Caco-2 (cell line): ENCODE measurements around the gene ADCY5. TPM values are rescaled to one million over a fixed set of nuclear protein-coding genes. Genes with fewer than 3 reads are reported as not detected.

Experiments
- BruUV-seq: library from RNA; stranded (reverse); fragments of 400-500 nt; replicated peaks from 2 replicates; lab custom pipeline; 2021; lab: Mats Ljungman, UMichigan
- CTCF ChIA-PET: fragments of 300-600 bp; sonication (Branson Sonifier 250); formaldehyde crosslinking; loops from one replicate; lab custom pipeline; 2022; ENCODE audit warnings: antibody characterized with exemption; lab: Charles Lee
- POLR2A ChIA-PET: fragments of 300-600 bp; sonication (Branson Sonifier 250); formaldehyde crosslinking; loops from one replicate; lab custom pipeline; 2022; ENCODE audit warnings: antibody characterized with exemption; lab: Charles Lee
- DNase-seq, 2 experiments: peaks; one replicate each; pipeline versions ENCODE4 v3.0.0 to v3.0.0-alpha.2; 2020 to 2022
- H3K27me3 ChIP-seq: replicated peaks from 2 replicates; pipeline ENCODE4 v1.6.0; 2011; ENCODE audit warnings: low read length; ENCODE audit not compliant: control insufficient read depth, insufficient read depth
- H3K36me3 ChIP-seq: 2 replicates; pipeline ENCODE4 v1.5.1; 2011; ENCODE audit warnings: low read length; ENCODE audit not compliant: control insufficient read depth, insufficient read depth
- H3K4me1 ChIP-seq: fragments of 250-450 bp; sonication (Bioruptor Pico); 2 replicates; pipeline ENCODE4 v1.5.1; 2020; ENCODE audit warnings: mild to moderate bottlenecking
- H3K4me3 ChIP-seq: 2 replicates; pipeline ENCODE4 v1.5.1; 2011; ENCODE audit warnings: low read depth, mild to moderate bottlenecking, control low read depth, low read length
- H3K9me3 ChIP-seq: fragments of 250-450 bp; sonication (Bioruptor Pico); 2 replicates; pipeline ENCODE4 v1.5.1; 2020; ENCODE audit warnings: mild to moderate bottlenecking, moderate library complexity
- H3K27ac Mint-ChIP-seq: one replicate; pipeline ENCODE4 v1.8.0; 2022; ENCODE audit warnings: mixed read lengths; ENCODE audit not compliant: unreplicated experiment
- H3K27me3 Mint-ChIP-seq: one replicate; pipeline ENCODE4 v1.8.0; 2022; ENCODE audit warnings: mixed read lengths; ENCODE audit not compliant: insufficient read depth, unreplicated experiment
- H3K36me3 Mint-ChIP-seq: one replicate; pipeline ENCODE4 v1.8.0; 2022; ENCODE audit warnings: mild to moderate bottlenecking, mixed read lengths; ENCODE audit not compliant: insufficient read depth, unreplicated experiment
- H3K4me1 Mint-ChIP-seq: one replicate; pipeline ENCODE4 v1.8.0; 2022; ENCODE audit warnings: low read depth, mixed read lengths; ENCODE audit not compliant: unreplicated experiment
- H3K4me3 Mint-ChIP-seq: one replicate; pipeline ENCODE4 v1.8.0; 2022; ENCODE audit warnings: mild to moderate bottlenecking, moderate library complexity, mixed read lengths; ENCODE audit not compliant: unreplicated experiment
- H3K9me3 Mint-ChIP-seq: one replicate; pipeline ENCODE4 v1.8.0; 2022; ENCODE audit warnings: mixed read lengths; ENCODE audit not compliant: unreplicated experiment
- CTCF ChIP-seq, 2 experiments: fragments of 200-600 bp in 1 of 2; IDR thresholded peaks; 1 replicate in 1 of 2; 2 replicates in 1 of 2; pipeline versions ENCODE4 v1.5.1 to v1.8.0; 2011 to 2022; ENCODE audit warnings: antibody characterized with exemption in 1 of 2, control low read depth in 1 of 2, inconsistent platforms in 1 of 2, low read depth in 1 of 2, low read length in 1 of 2, mild to moderate bottlenecking in 1 of 2, moderate library complexity in 1 of 2; ENCODE audit not compliant: insufficient read depth in 1 of 2, severe bottlenecking in 1 of 2, unreplicated experiment in 1 of 2
- intact Hi-C: fragments of 100-400 bp; cut with micrococcal nuclease; formaldehyde crosslinking; loops from one replicate; pipeline ENCODE4 v1.10.0; 2022; ENCODE audit not compliant: unreplicated experiment
- total RNA-seq: library from RNA; stranded (reverse); gene quantifications from 2 replicates; pipeline ENCODE4 v1.2.3, GENCODE V29; 2022

Gene ADCY5
- total RNA-seq, 1 experiment from 2014 or later = 0.91 TPM

- Mint-ChIP-seq H3K36me3 (no peaks in the 10 kb centered on the region), H3K27me3 (no peaks in the 10 kb centered on the region), H3K27ac (no peak overlapping the region), H3K4me1 (no peaks in the 10 kb centered on the region), H3K9me3 (no peaks in the 10 kb centered on the region), H3K4me3 (no peak overlapping the region)
- no peaks in the 10 kb centered on the region for H3K9me3 ChIP-seq
- H3K4me1 ChIP-seq = no peaks in the 10 kb centered on the region
- ChIA-PET CTCF (interaction anchor here (1.6 kb wide), 1 partner anchor 10 kb away, joined by 4 read pairs; the partner anchor contains the start of gene ADCY5), POLR2A (no interaction called here)
- H3K27me3 ChIP-seq = no peaks in the 10 kb centered on the region
- TF ChIP-seq CTCF (IDR thresholded peaks at IDR 0.05; ENCODE audit: insufficient read depth in 1 of 2, low read depth in 1 of 2, low read length in 1 of 2, severe bottlenecking in 1 of 2, unreplicated experiment in 1 of 2) = no peak
- H3K4me3 ChIP-seq = no peak overlapping the region
- intact Hi-C loops = no loop called here
- H3K36me3 ChIP-seq = no peaks in the 10 kb centered on the region
- no TSS peak for BruUV-seq
- no peak for DNase-seq
Observed at GRCh38 chr3:123458255-123458654, 9.4 kb upstream of the ADCY5 start.

DNA sequence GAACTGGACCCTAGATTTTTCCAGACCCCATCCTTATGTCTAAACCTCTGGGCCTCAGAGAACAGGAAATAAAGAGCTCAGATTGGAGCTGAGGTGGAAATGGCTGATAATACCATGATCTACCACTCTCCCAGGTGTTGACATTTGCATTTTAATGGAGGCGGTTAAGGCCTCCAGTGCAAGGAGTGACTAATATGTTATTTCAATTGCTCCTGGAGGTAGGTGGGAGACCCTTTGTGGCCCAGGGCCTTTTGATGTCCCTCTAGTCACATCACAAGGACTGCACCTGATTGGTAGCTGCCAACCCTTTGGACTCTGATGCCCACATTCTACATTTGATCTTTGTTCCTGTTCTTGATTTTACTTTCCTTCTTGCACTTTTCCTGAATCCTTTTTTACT, 9.0 kb upstream of the ADCY5 start:
- no peak for DNase-seq
- BruUV-seq = no TSS peak
- H3K36me3 ChIP-seq = no peaks in the 10 kb centered on the region
- Mint-ChIP-seq H3K27me3 (no peaks in the 10 kb centered on the region), H3K36me3 (no peaks in the 10 kb centered on the region), H3K4me3 (no peak overlapping the region), H3K4me1 (no peaks in the 10 kb centered on the region), H3K9me3 (no peaks in the 10 kb centered on the region), H3K27ac (no peak overlapping the region)
- no peak overlapping the region for H3K4me3 ChIP-seq
- H3K4me1 ChIP-seq = no peaks in the 10 kb centered on the region
- no peaks in the 10 kb centered on the region for H3K27me3 ChIP-seq
- CTCF ChIA-PET = interaction anchor here (1.6 kb wide), 1 partner anchor 9 kb away, joined by 4 read pairs; the partner anchor contains the start of gene ADCY5
- TF ChIP-seq CTCF (IDR thresholded peaks at IDR 0.05; ENCODE audit: insufficient read depth in 1 of 2, low read depth in 1 of 2, low read length in 1 of 2, severe bottlenecking in 1 of 2, unreplicated experiment in 1 of 2) = no peak
- H3K9me3 ChIP-seq = no peaks in the 10 kb centered on the region
- POLR2A ChIA-PET = no interaction called here
- intact Hi-C loops = no loop called here

DNA sequence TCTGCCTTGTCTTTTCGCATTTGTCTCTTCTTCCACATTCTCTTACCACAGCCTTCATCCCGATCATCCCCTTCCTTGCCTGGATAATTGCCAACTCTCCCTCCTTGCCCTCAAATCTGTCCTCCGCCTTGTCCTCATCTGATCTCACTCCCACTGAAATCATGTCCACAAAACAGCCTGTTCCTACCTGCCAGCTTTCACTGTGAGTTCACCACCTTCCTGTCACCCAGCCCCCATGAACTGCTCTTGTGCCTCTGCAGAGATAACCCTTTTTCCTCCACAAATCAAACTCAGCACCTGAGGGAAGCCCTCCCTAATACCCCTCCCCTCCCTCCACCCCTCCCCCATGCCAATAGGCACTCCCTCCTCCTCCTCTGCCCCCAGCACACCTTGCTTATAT, 4.8 kb upstream of the ADCY5 start:
- no peak for TF ChIP-seq CTCF (IDR thresholded peaks at IDR 0.05; ENCODE audit: insufficient read depth in 1 of 2, low read depth in 1 of 2, low read length in 1 of 2, severe bottlenecking in 1 of 2, unreplicated experiment in 1 of 2)
- H3K27me3 ChIP-seq = no peaks in the 10 kb centered on the region; the same call in 1 of the 2 replicates
- Mint-ChIP-seq H3K27me3 (no peaks in the 10 kb centered on the region), H3K36me3 (no peaks in the 10 kb centered on the region), H3K4me3 (no peak overlapping the region), H3K9me3 (no peaks in the 10 kb centered on the region), H3K27ac (no peak overlapping the region), H3K4me1 (peaks cover 7% of the 10 kb centered on the region)
- H3K4me3 ChIP-seq = no peak overlapping the region
- peaks cover 22% of the 10 kb centered on the region for H3K4me1 ChIP-seq
- no TSS peak for BruUV-seq
- intact Hi-C loops = no loop called here
- no peaks in the 10 kb centered on the region for H3K36me3 ChIP-seq
- ChIA-PET POLR2A (no interaction called here), CTCF (no interaction called here)
- no peaks in the 10 kb centered on the region for H3K9me3 ChIP-seq
- no peak for DNase-seq
